Stimulated activated memory B cell treated with anti-CD40 and anti-IgM and Interleukin-4, amounts not matched to agents 10 μg/mL and 1 μg/mL and 100 μg/mL, for 72 hours (primary cell): ENCODE measurements around the gene SDR39U1.
A peak's percentile ranks its signal among the peaks of the same experiment; 100 is the strongest.
"Not testable (repeated sequence)": the region's sequence is repeated elsewhere in the genome, so short reads cannot be mapped to it uniquely, and the experiment has no call there.

Source experiments
- ATAC-seq: fragments of 150-1000 bp; cut with Tn5 transposase; 2 replicates; pipeline ENCODE4 v1.10.0; 2021
- H3K27ac Mint-ChIP-seq: one replicate; pipeline ENCODE4 v1.8.0; 2022; ENCODE audit warnings: mild to moderate bottlenecking, mixed read lengths
- H3K27me3 Mint-ChIP-seq: one replicate; pipeline ENCODE4 v1.8.0; 2022; ENCODE audit warnings: mixed read lengths
- H3K36me3 Mint-ChIP-seq: one replicate; pipeline ENCODE4 v1.8.0; 2022; ENCODE audit warnings: mixed read lengths
- H3K4me1 Mint-ChIP-seq: one replicate; pipeline ENCODE4 v1.8.0; 2022; ENCODE audit warnings: mixed read lengths
- H3K4me3 Mint-ChIP-seq: one replicate; pipeline ENCODE4 v1.8.0; 2022; ENCODE audit warnings: mild to moderate bottlenecking, moderate library complexity, mixed read lengths
- H3K9me3 Mint-ChIP-seq: one replicate; pipeline ENCODE4 v1.8.0; 2022; ENCODE audit warnings: mixed read lengths

SDR39U1 gene

GRCh38 chr14:24461336-24461735, 18.8 kb upstream of the SDR39U1 start:
- Mint-ChIP-seq H3K27me3 (no peaks in the 10 kb centered on the region), H3K36me3 (peaks cover 20% of the 10 kb centered on the region), H3K9me3 (no peaks in the 10 kb centered on the region), H3K4me1 (peaks cover 19% of the 10 kb centered on the region), H3K4me3 (no peak overlapping the region), H3K27ac (no peak overlapping the region)
- ATAC-seq: no peak

- Mint-ChIP-seq H3K4me1 (peaks cover 14% of the 10 kb centered on the region), H3K36me3 (peaks cover 19% of the 10 kb centered on the region), H3K4me3 (no peak overlapping the region), H3K27me3 (no peaks in the 10 kb centered on the region), H3K9me3 (no peaks in the 10 kb centered on the region), H3K27ac (no peak overlapping the region)
- no peak for ATAC-seq
Observed at GRCh38 chr14:24459331-24459730, 16.8 kb upstream of the SDR39U1 start.

- Mint-ChIP-seq H3K27ac (no peak overlapping the region), H3K4me1 (peaks cover 8% of the 10 kb centered on the region), H3K36me3 (peaks cover 25% of the 10 kb centered on the region), H3K27me3 (no peaks in the 10 kb centered on the region), H3K9me3 (no peaks in the 10 kb centered on the region), H3K4me3 (no peak overlapping the region)
- no peak for ATAC-seq
Observed at GRCh38 chr14:24458736-24459135, 16.2 kb upstream of the SDR39U1 start.

- no peaks in the 10 kb centered on the region for H3K27me3 Mint-ChIP-seq
- no peaks in the 10 kb centered on the region for H3K4me1 Mint-ChIP-seq
- no peak overlapping the region for H3K4me3 Mint-ChIP-seq
- peaks cover 4% of the 10 kb centered on the region for H3K9me3 Mint-ChIP-seq
- H3K36me3 Mint-ChIP-seq: peaks cover 39% of the 10 kb centered on the region
- ATAC-seq: no peak
- no peak overlapping the region for H3K27ac Mint-ChIP-seq
Observed at GRCh38 chr14:24456980-24457379, 14.4 kb upstream of the SDR39U1 start.

- not testable (repeated sequence) for ATAC-seq, H3K9me3 Mint-ChIP-seq, H3K4me3 Mint-ChIP-seq, H3K27me3 Mint-ChIP-seq, H3K27ac Mint-ChIP-seq, H3K4me1 Mint-ChIP-seq
- H3K36me3 Mint-ChIP-seq: peaks cover 54% of the 10 kb centered on the region
Observed at GRCh38 chr14:24450828-24451227, 8.3 kb upstream of the SDR39U1 start.

DNA sequence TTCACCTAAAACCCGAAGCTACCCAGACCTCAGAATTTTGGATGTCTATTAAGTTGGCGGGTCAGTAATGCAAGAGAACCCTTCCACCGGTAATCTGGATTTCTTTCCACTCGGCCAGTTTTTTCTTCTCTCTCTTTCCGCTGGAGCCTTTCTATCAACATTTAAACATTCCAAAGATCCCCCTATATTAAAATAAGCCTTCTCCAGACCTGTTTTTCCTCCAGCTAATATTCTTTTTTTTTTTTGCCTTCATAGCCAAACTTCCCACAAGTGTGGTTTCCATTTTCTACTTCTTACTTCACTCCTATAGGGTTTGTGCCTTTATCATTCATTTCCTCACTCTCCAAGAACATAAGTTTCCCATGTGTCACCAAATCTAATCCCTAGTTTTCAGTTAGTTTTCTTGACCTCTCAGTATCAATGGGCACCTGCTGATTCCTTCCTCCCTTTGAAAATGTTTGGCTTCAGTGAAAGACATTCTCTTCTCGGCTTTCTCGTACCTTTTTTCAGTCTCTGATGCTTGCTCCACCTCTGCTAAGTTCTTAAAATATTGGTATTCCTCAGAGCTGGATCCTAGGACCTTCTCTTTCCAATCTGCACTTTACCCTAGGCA, 583 bp upstream of the SDR39U1 start:
- H3K4me3 Mint-ChIP-seq: peak overlapping the region; percentile 88
- no peak for ATAC-seq
- peaks cover 37% of the 10 kb centered on the region for H3K36me3 Mint-ChIP-seq
- no peaks in the 10 kb centered on the region for H3K9me3 Mint-ChIP-seq
- H3K27me3 Mint-ChIP-seq: no peaks in the 10 kb centered on the region
- H3K4me1 Mint-ChIP-seq: peaks cover 48% of the 10 kb centered on the region
- H3K27ac Mint-ChIP-seq: peak overlapping the region; percentile 98

DNA sequence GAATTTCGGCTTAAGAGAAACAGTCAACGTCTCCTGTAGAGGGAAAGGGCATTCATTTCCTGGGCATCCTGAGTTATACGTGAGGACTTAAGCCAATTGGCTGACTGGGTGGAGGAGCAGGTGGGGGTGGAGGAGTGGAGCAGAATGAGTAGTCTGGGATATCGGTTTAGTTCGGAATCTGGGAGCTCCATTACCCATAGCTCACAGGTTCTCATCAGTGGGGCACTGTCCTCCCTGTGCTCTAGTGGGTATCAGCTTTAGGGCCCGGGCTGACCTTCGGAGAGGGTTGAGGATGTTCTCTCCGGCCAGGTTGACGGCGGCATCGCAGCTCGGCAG, 704 bp downstream of the SDR39U1 start:
- H3K4me3 Mint-ChIP-seq: peak overlapping the region; percentile 88
- H3K9me3 Mint-ChIP-seq: no peaks in the 10 kb centered on the region
- peaks cover 61% of the 10 kb centered on the region for H3K4me1 Mint-ChIP-seq
- peak overlapping the region; percentile 98 for H3K27ac Mint-ChIP-seq
- ATAC-seq: no peak
- H3K27me3 Mint-ChIP-seq: no peaks in the 10 kb centered on the region
- peaks cover 37% of the 10 kb centered on the region for H3K36me3 Mint-ChIP-seq

DNA sequence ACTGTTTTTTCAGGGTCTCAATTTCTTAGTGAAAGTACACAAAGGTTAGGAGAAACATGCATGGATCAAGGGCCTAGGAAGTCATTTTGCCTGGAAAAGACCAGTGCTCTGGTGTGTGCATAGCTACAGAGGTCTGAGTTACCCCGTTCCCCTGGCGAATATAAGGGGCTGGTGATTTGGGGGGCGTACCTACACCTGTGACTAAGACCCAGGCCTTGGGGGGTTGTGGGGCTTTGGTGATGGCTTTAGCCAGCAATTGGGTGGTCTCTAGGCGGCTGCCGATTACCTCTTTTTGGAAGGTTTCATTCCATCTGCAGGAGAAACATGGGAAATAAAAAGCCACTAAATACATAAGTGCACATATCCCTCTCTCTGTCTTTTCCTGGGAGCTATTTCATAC, 1.1 kb downstream of the SDR39U1 start:
- no peaks in the 10 kb centered on the region for H3K9me3 Mint-ChIP-seq
- ATAC-seq: no peak
- H3K27ac Mint-ChIP-seq: peak overlapping the region; percentile 98
- H3K4me3 Mint-ChIP-seq: peak overlapping the region; percentile 88
- peaks cover 34% of the 10 kb centered on the region for H3K36me3 Mint-ChIP-seq
- no peaks in the 10 kb centered on the region for H3K27me3 Mint-ChIP-seq
- H3K4me1 Mint-ChIP-seq: peaks cover 64% of the 10 kb centered on the region

- Mint-ChIP-seq H3K27me3 (no peaks in the 10 kb centered on the region), H3K4me3 (peak overlapping the region; percentile 88), H3K4me1 (peaks cover 71% of the 10 kb centered on the region), H3K36me3 (peaks cover 31% of the 10 kb centered on the region), H3K9me3 (no peaks in the 10 kb centered on the region), H3K27ac (peak overlapping the region; percentile 98)
- ATAC-seq: no peak
Observed at GRCh38 chr14:24440606-24441399, 1.8 kb downstream of the SDR39U1 start.

- Mint-ChIP-seq H3K4me3 (no peak overlapping the region), H3K27ac (peak overlapping the region; percentile 98), H3K4me1 (peaks cover 79% of the 10 kb centered on the region), H3K9me3 (no peaks in the 10 kb centered on the region), H3K36me3 (peaks cover 39% of the 10 kb centered on the region), H3K27me3 (no peaks in the 10 kb centered on the region)
- ATAC-seq: no peak
Observed at GRCh38 chr14:24439830-24440605, 2.6 kb downstream of the SDR39U1 start.

- H3K27me3 Mint-ChIP-seq: no peaks in the 10 kb centered on the region
- H3K9me3 Mint-ChIP-seq: no peaks in the 10 kb centered on the region
- no peak for ATAC-seq
- peaks cover 41% of the 10 kb centered on the region for H3K36me3 Mint-ChIP-seq
- H3K4me3 Mint-ChIP-seq: no peak overlapping the region
- peak overlapping the region; percentile 68 for H3K27ac Mint-ChIP-seq
- peaks cover 85% of the 10 kb centered on the region for H3K4me1 Mint-ChIP-seq
Observed at GRCh38 chr14:24439257-24439656, 3.3 kb downstream of the SDR39U1 start.

- Mint-ChIP-seq H3K27me3 (no peaks in the 10 kb centered on the region), H3K9me3 (no peaks in the 10 kb centered on the region), H3K4me3 (no peak overlapping the region), H3K4me1 (peaks cover 83% of the 10 kb centered on the region), H3K27ac (peak overlapping the region; percentile 68), H3K36me3 (peaks cover 44% of the 10 kb centered on the region)
- no peak for ATAC-seq
Observed at GRCh38 chr14:24438223-24439097, 4.1 kb downstream of the SDR39U1 start.

- Mint-ChIP-seq H3K36me3 (peaks cover 51% of the 10 kb centered on the region), H3K27ac (peak overlapping the region; percentile 68), H3K4me1 (peaks cover 82% of the 10 kb centered on the region), H3K27me3 (no peaks in the 10 kb centered on the region), H3K9me3 (no peaks in the 10 kb centered on the region), H3K4me3 (no peak overlapping the region)
- ATAC-seq: no peak
Observed at GRCh38 chr14:24437736-24438067, 4.9 kb downstream of the SDR39U1 start.

- ATAC-seq: no peak
- H3K9me3 Mint-ChIP-seq: no peaks in the 10 kb centered on the region
- peaks cover 82% of the 10 kb centered on the region for H3K4me1 Mint-ChIP-seq
- H3K36me3 Mint-ChIP-seq: peaks cover 52% of the 10 kb centered on the region
- H3K4me3 Mint-ChIP-seq: no peak overlapping the region
- H3K27me3 Mint-ChIP-seq: no peaks in the 10 kb centered on the region
- peak overlapping the region; percentile 68 for H3K27ac Mint-ChIP-seq
Observed at GRCh38 chr14:24437020-24437735, 5.4 kb downstream of the SDR39U1 start.
